Stimulated activated memory B cell treated with anti-CD40 and anti-IgM and Interleukin-4, amounts not matched to agents 10 μg/mL and 1 μg/mL and 100 μg/mL, for 72 hours (primary cell): ENCODE measurements around the gene MEIG1.
"Not testable (repeated sequence)": the region's sequence is repeated elsewhere in the genome, so short reads cannot be mapped to it uniquely, and the experiment has no call there.

Experiments used
- ATAC-seq: fragments of 150-1000 bp; cut with Tn5 transposase; 2 replicates; pipeline ENCODE4 v1.10.0; 2021
- H3K27ac Mint-ChIP-seq: one replicate; pipeline ENCODE4 v1.8.0; 2022; ENCODE audit warnings: mild to moderate bottlenecking, mixed read lengths
- H3K27me3 Mint-ChIP-seq: one replicate; pipeline ENCODE4 v1.8.0; 2022; ENCODE audit warnings: mixed read lengths
- H3K36me3 Mint-ChIP-seq: one replicate; pipeline ENCODE4 v1.8.0; 2022; ENCODE audit warnings: mixed read lengths
- H3K4me1 Mint-ChIP-seq: one replicate; pipeline ENCODE4 v1.8.0; 2022; ENCODE audit warnings: mixed read lengths
- H3K4me3 Mint-ChIP-seq: one replicate; pipeline ENCODE4 v1.8.0; 2022; ENCODE audit warnings: mild to moderate bottlenecking, moderate library complexity, mixed read lengths
- H3K9me3 Mint-ChIP-seq: one replicate; pipeline ENCODE4 v1.8.0; 2022; ENCODE audit warnings: mixed read lengths

MEIG1 gene

GRCh38 chr10:14945108-14945507, 14.1 kb upstream of the MEIG1 start:
- H3K27ac Mint-ChIP-seq = no peak overlapping the region
- no peak overlapping the region for H3K4me3 Mint-ChIP-seq
- peaks cover 24% of the 10 kb centered on the region for H3K36me3 Mint-ChIP-seq
- no peaks in the 10 kb centered on the region for H3K9me3 Mint-ChIP-seq
- ATAC-seq = no peak
- no peaks in the 10 kb centered on the region for H3K27me3 Mint-ChIP-seq
- H3K4me1 Mint-ChIP-seq = peaks cover 28% of the 10 kb centered on the region

GRCh38 chr10:14947268-14947667, 11.9 kb upstream of the MEIG1 start:
- Mint-ChIP-seq H3K4me1 (peaks cover 44% of the 10 kb centered on the region), H3K4me3 (no peak overlapping the region), H3K36me3 (peaks cover 22% of the 10 kb centered on the region), H3K27ac (no peak overlapping the region), H3K9me3 (no peaks in the 10 kb centered on the region), H3K27me3 (no peaks in the 10 kb centered on the region)
- no peak for ATAC-seq

- Mint-ChIP-seq H3K27ac (no peak overlapping the region), H3K4me1 (peaks cover 50% of the 10 kb centered on the region), H3K4me3 (no peak overlapping the region), H3K27me3 (no peaks in the 10 kb centered on the region), H3K9me3 (no peaks in the 10 kb centered on the region), H3K36me3 (peaks cover 18% of the 10 kb centered on the region)
- no peak for ATAC-seq
Measured at GRCh38 chr10:14949291-14949690, 9.9 kb upstream of the MEIG1 start.

- no peak for ATAC-seq
- Mint-ChIP-seq H3K27me3 (no peaks in the 10 kb centered on the region), H3K4me3 (peak overlapping the region; percentile 93), H3K36me3 (peaks cover 8% of the 10 kb centered on the region), H3K27ac (peak overlapping the region; percentile 99), H3K4me1 (peaks cover 61% of the 10 kb centered on the region), H3K9me3 (no peaks in the 10 kb centered on the region)
Measured at GRCh38 chr10:14952851-14953423, 6.3 kb upstream of the MEIG1 start.

- peaks cover 3% of the 10 kb centered on the region for H3K36me3 Mint-ChIP-seq
- H3K27me3 Mint-ChIP-seq = no peaks in the 10 kb centered on the region
- ATAC-seq = peak; percentile 51
- H3K4me1 Mint-ChIP-seq = peaks cover 67% of the 10 kb centered on the region
- peak overlapping the region; percentile 93 for H3K4me3 Mint-ChIP-seq
- no peaks in the 10 kb centered on the region for H3K9me3 Mint-ChIP-seq
- H3K27ac Mint-ChIP-seq = peak overlapping the region; percentile 99
Measured at GRCh38 chr10:14953424-14954000, 5.7 kb upstream of the MEIG1 start.

- H3K4me1 Mint-ChIP-seq = peaks cover 70% of the 10 kb centered on the region
- H3K27ac Mint-ChIP-seq = peak within 1 kb of the TSS; percentile 99
- no peaks in the 10 kb centered on the region for H3K9me3 Mint-ChIP-seq
- peak; percentile 95 for ATAC-seq
- no peaks in the 10 kb centered on the region for H3K27me3 Mint-ChIP-seq
- no peaks in the 10 kb centered on the region for H3K36me3 Mint-ChIP-seq
- peak within 1 kb of the TSS; percentile 93 for H3K4me3 Mint-ChIP-seq
Measured at GRCh38 chr10:14954001-14954770, 5.0 kb upstream of the MEIG1 start, which contains the start of gene DCLRE1C. Gene DCLRE1C (minus strand): TSS chr10:14954096. CDS start chr10:14954010, 86 bp downstream.

- peak overlapping the region; percentile 99 for H3K27ac Mint-ChIP-seq
- peaks cover 66% of the 10 kb centered on the region for H3K4me1 Mint-ChIP-seq
- no peaks in the 10 kb centered on the region for H3K36me3 Mint-ChIP-seq
- ATAC-seq = no peak
- no peaks in the 10 kb centered on the region for H3K27me3 Mint-ChIP-seq
- no peaks in the 10 kb centered on the region for H3K9me3 Mint-ChIP-seq
- no peak overlapping the region for H3K4me3 Mint-ChIP-seq
Measured at GRCh38 chr10:14954934-14955333, 4.3 kb upstream of the MEIG1 start.

GRCh38 chr10:14958872-14959220, 342 bp upstream of the MEIG1 start:
- Mint-ChIP-seq H3K27me3 (no peaks in the 10 kb centered on the region), H3K4me3 (peak overlapping the region; percentile 97), H3K4me1 (peaks cover 28% of the 10 kb centered on the region), H3K27ac (peak overlapping the region; percentile 99), H3K36me3 (no peaks in the 10 kb centered on the region), H3K9me3 (no peaks in the 10 kb centered on the region)
- ATAC-seq = no peak

GRCh38 chr10:14967897-14968296, 8.7 kb downstream of the MEIG1 start:
- Mint-ChIP-seq H3K27ac (no peak overlapping the region), H3K27me3 (no peaks in the 10 kb centered on the region), H3K4me1 (no peaks in the 10 kb centered on the region), H3K36me3 (no peaks in the 10 kb centered on the region), H3K9me3 (no peaks in the 10 kb centered on the region), H3K4me3 (no peak overlapping the region)
- ATAC-seq = no peak

- H3K9me3 Mint-ChIP-seq = no peaks in the 10 kb centered on the region
- no peak for ATAC-seq
- H3K27ac Mint-ChIP-seq = no peak overlapping the region
- no peak overlapping the region for H3K4me3 Mint-ChIP-seq
- no peaks in the 10 kb centered on the region for H3K36me3 Mint-ChIP-seq
- H3K4me1 Mint-ChIP-seq = peaks cover 8% of the 10 kb centered on the region
- H3K27me3 Mint-ChIP-seq = peaks cover 11% of the 10 kb centered on the region
Measured at GRCh38 chr10:14971867-14972448, 12.8 kb downstream of the MEIG1 start.

GRCh38 chr10:14974153-14974998, 15.2 kb downstream of the MEIG1 start:
- H3K9me3 Mint-ChIP-seq, H3K4me3 Mint-ChIP-seq, ATAC-seq, H3K4me1 Mint-ChIP-seq, H3K36me3 Mint-ChIP-seq, H3K27ac Mint-ChIP-seq: not testable (repeated sequence)
- H3K27me3 Mint-ChIP-seq = peaks cover 11% of the 10 kb centered on the region

- Mint-ChIP-seq H3K4me1 (peaks cover 8% of the 10 kb centered on the region), H3K27ac (no peak overlapping the region), H3K36me3 (no peaks in the 10 kb centered on the region), H3K4me3 (no peak overlapping the region), H3K9me3 (no peaks in the 10 kb centered on the region), H3K27me3 (peaks cover 15% of the 10 kb centered on the region)
- ATAC-seq = no peak
Measured at GRCh38 chr10:14975672-14976273, 16.6 kb downstream of the MEIG1 start.

- no peak for ATAC-seq
- Mint-ChIP-seq H3K4me3 (no peak overlapping the region), H3K4me1 (no peaks in the 10 kb centered on the region), H3K36me3 (no peaks in the 10 kb centered on the region), H3K27ac (no peak overlapping the region), H3K27me3 (peaks cover 24% of the 10 kb centered on the region), H3K9me3 (no peaks in the 10 kb centered on the region)
Measured at GRCh38 chr10:14982744-14983143, 23.6 kb downstream of the MEIG1 start.

- ATAC-seq, H3K4me3 Mint-ChIP-seq, H3K9me3 Mint-ChIP-seq, H3K27ac Mint-ChIP-seq, H3K36me3 Mint-ChIP-seq: not testable (repeated sequence)
- peaks cover 29% of the 10 kb centered on the region for H3K27me3 Mint-ChIP-seq
- H3K4me1 Mint-ChIP-seq = peaks cover 12% of the 10 kb centered on the region
Measured at GRCh38 chr10:14989552-14989951, 30.4 kb downstream of the MEIG1 start.
